Measurements from ENCODE around the gene PARP16.

GRCh38 chr15:65217526-65218482 is 68.9 kb downstream of the PARP16 start:
- no peak for TF ChIP-seq CTCF (IDR thresholded peaks at IDR 0.05 in 8 of 11, conservative IDR thresholded peaks at IDR 0.05 in 3 of 11)
- no peak for TF ChIP-seq POLR2A (IDR thresholded peaks at IDR 0.05)
- no peak for TF ChIP-seq POLR2AphosphoS5 (IDR thresholded peaks at IDR 0.05)
